Endometrial microvascular endothelial cells (primary cell): Measurements from ENCODE around the gene MOG. TPM values are rescaled to one million over a fixed set of nuclear protein-coding genes. Genes with fewer than 3 reads are reported as not detected.

Experiments used
- in situ Hi-C: cut with HindIII; loops from 2 replicates; pipeline ENCODE4 v1.10.0; 2017; ENCODE audit warnings: low sequenced_read_pairs, low pct_unique_long_range_greater_than_20kb; ENCODE audit errors: inconsistent ontology term
- total RNA-seq: library from RNA; depleted of rRNA; stranded (reverse); fragments of >200 nt; gene quantifications from one replicate; pipeline ENCODE4 v1.2.3, GENCODE V29; 2015; ENCODE audit errors: inconsistent ontology term

MOG gene
- total RNA-seq, 1 donor from 2014 or later, result not detected

DNA sequence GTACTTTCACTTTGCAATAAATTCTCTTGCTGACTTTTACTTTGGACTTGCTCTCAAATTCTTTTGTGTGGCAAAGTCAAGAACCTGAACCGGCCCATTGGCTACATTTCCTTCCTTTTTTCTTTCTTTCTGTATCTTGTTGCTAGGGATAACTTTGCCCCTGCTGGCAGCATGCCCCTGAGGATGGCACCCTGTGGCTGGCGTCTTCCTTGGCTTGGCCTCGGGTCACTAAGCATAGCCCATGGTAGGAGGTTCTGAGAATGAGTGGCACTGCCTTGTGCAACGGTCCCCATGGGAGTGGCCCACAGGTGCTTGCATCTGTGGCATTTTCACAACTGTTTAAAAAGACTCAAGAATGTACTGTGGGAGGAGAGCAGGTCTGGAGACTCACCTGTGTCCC lies 52.3 kb downstream of the MOG start:
- in situ Hi-C loops, result no loop called here

GRCh38 chr6:29710281-29710941 lies 53.5 kb downstream of the MOG start:
- in situ Hi-C loops, result no loop called here

DNA sequence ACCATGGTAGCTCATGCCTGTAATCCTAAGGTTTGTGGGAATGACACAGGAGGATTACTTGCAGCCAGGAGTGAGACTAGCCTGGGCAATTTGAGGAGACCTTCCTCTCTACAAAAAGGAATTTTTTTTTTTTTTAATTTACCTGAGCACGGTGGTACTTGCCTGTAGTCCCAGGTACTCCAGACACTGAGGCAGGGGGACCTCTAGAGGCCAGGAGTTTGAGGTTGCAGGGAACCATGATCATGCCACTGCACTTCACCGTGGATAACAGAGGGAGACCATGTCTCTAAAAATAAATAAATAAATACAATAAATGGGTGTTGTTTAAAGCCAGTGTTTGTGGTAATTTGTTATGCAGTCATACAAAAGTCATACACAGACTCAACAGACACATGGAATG lies 64.0 kb downstream of the MOG start:
- in situ Hi-C loops, result no loop called here

Other genes starting within 250 kb of the MOG start
- gene OR12D1, start 242.2 kb upstream of the MOG start, total RNA-seq, result not detected
- not detected for gene OR10C1, start 217.8 kb upstream of the MOG start, total RNA-seq
- gene OR11A1, start 200.0 kb upstream of the MOG start, total RNA-seq, result not detected
- gene OR2H1, start 199.9 kb upstream of the MOG start, total RNA-seq, result not detected
- not detected for gene MAS1L, start 169.1 kb upstream of the MOG start, total RNA-seq
- 0.56 TPM for gene UBD, start 97.4 kb upstream of the MOG start, total RNA-seq
- not detected for gene OR2H2, start 72.0 kb upstream of the MOG start, total RNA-seq
- gene GABBR1, start 23.9 kb upstream of the MOG start, total RNA-seq, result 6.7 TPM
- gene ZFP57, start 24.1 kb downstream of the MOG start, total RNA-seq, result 2.5 TPM
- gene HLA-F, start 66.3 kb downstream of the MOG start, total RNA-seq, result 13.4 TPM
- gene HLA-G, start 170.7 kb downstream of the MOG start, total RNA-seq, result not detected